ENCODE data around the gene PKP2.
"Not testable (repeated sequence)": the region's sequence is repeated elsewhere in the genome, so short reads cannot be mapped to it uniquely, and the experiment has no call there.

DNA sequence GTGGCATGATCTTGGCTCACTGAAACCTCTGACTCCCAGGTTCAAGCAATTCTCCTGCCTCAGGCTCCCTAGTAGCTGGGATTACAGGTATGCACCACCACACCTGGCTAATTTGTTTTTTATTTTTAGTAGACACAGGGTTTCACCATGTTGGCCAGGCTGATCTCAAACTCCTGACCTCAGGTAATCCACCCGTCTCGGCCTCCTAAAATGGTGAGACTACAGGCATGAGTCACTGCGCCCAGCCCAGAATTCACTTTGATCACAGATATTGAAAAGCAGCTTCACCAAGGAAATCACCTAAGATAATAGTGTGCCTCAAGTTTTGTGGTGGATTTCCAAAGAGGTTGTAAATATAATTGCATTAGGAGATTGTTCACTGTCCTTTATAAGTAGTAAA is 4.2 kb downstream of the PKP2 start:
- not testable (repeated sequence) for TF ChIP-seq CTCF, POLR2A (IDR thresholded peaks at IDR 0.05)
